Cerebellar cortex (tissue), 1 donor: ENCODE data around the gene RRN3.
A peak's percentile ranks its signal among the peaks of the same experiment; 100 is the strongest.
"Not testable (repeated sequence)": the region's sequence is repeated elsewhere in the genome, so short reads cannot be mapped to it uniquely, and the experiment has no call there.

Experiments used
- DNase-seq: peaks from one replicate; pipeline ENCODE4 v3.0.0-alpha.2; 2015; ENCODE audit warnings: low spot score

Gene RRN3

DNA sequence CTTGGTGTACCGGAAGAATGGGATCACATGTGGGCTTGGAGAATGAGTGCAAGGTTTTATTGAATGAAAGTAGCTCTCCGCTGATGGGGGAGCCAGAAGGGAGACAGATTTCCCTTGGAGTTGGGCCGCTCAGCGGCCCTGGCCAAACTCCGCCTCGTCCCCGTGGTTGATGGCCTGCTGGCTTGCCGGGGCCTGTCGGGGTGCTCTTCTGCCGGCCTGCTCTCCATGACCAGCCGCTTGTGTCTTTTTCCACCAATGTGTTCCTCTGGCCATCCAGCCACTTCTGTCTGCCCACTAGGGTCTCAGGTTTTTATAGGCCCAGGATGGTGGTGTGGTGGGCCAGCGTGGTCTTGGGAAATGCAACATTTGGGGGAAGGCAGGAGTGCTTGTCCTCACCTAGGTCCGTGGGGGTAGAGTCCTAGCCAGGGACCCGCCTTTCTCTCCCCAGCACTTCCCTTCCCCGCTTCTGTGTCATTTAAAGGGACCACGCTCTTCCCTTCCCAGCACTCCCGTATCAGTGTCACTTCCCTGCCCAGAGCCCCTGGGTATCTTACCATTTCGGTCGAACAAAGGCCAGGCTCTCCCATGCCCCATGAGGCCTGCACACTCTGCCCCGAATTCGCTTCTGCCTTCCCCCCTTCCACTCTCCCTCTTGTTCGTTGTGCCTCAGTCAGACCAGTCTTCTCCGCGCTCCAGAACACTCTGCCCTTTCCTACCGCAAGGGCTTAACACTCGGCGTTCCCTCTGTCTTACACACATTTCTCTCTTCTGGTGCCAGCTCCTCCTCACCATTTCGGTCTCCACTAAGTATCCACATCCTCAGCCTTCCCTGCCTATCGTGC is 66.3 kb downstream of the RRN3 start:
- DNase-seq: peak; percentile 58

DNA sequence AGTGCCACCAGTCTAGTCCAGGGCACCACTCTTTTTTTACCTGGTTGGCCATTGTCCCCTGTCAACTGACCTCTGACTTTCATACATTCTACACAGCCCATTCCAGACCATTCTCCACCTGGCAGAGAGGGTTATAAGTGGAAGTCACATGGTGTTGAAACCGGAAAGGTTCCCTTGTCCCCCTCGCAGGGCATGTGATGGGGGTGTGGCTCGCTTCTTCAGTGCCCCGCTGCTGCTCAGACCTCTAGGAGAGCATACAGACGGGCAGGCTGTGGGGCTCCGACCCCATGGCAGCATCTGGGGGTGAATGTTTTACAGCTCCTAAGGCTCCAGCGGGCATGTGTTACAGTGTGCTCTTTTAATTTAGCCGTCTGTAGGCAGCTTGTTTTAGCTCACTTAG is 67.0 kb downstream of the RRN3 start:
- not testable (repeated sequence) for DNase-seq

DNA sequence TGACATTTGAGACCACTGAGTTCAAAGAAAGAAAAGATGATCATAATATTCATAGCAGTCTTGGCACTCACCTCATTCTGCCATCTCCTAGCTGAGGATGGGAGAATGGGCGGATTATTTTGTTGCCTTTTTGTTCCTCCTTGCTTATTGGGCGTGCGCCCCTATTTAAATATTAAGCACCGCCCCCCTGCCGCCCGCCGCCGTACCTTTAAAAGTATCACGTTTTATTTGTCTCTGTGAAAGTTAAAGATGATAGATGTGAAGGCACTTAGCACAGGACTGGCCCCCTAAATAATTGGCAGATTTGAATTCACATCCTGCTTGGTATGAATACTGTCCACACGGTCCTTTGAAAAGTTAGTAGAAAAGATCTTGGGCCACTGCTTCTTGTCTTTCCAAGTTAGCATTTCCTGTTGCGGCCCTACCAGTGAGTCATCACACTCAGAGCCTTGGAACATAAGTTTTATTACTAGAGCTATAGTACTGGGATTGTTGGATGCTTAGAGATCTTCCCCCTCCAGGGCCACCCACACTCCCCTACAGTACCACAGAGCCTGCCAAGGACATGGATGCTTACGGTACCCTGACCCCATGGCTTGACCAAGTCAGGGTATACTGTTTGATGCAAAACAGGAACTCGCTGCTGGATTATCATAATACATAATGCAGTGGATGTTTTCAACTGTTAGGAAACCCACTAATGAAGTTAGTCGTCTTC is 68.7 kb downstream of the RRN3 start:
- not testable (repeated sequence) for DNase-seq

DNA sequence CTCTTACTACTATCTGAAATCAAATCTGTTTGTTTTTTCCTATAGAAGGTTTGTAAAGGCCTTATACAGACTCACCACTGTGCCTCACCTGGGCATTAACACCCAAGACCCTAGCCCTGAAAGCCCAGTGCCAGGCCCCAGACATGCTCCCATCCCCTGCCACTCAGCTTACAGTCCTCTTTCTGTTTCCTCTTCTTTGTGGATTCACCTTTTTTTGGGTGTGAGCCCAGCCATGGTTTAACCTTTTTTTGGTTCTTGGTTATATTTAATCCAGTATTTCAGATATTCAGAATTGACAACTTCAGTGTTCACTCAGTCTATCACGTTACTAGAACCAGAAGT is 69.2 kb downstream of the RRN3 start:
- DNase-seq: not testable (repeated sequence)

DNA sequence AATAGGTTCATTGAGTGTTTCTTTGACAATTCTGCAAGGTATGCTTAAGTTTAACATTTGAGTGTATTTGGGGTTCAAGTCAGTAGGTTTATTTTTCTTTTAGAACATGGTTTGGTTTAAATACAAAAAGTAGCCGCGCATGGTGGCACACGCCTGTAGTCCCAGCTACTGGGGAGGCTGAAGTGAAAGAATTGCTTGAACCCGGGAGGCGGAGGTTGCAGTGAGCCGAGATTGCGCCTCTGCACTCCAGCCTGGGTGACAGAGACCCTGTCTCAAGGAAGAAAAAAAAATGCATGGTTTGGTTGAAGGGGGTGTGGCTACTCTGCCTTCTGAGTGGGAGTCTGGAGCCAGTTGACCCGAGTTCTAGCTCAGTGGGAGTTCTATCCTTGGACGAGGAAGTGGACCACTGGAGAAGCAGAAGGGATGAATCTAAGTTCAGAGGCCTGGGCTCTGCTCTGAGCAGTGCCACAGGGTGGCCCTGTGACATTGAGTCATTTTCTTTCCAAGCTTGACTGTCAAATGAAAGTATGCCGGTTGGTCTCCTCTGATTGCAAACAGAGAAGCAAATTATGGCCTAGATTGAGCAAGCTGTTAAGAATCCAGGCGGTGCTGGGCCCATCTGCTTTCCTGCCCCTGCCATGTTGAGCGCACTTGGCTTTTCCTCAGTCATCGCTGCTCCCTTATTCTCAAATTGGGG is 70.5 kb downstream of the RRN3 start:
- DNase-seq: peak; percentile 59

DNA sequence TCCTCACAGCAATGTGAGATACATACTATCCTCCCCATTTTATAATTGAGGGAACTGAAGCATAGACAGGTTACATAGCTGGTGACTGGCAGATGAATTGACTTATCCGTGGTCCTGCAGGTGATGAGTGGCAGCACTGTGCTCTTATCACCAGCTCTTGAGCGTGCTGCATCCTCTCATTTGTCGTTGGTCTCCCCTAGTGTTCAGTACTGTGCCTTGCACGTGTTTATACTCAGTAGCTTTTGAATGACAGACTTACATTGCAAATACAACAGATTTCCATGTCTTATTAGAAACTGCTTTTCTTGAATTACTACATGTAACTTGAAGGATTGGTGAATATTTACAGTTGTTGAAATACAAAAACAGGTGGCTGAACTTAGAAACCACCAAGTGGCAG is 71.9 kb downstream of the RRN3 start:
- peak; percentile 68 for DNase-seq

DNA sequence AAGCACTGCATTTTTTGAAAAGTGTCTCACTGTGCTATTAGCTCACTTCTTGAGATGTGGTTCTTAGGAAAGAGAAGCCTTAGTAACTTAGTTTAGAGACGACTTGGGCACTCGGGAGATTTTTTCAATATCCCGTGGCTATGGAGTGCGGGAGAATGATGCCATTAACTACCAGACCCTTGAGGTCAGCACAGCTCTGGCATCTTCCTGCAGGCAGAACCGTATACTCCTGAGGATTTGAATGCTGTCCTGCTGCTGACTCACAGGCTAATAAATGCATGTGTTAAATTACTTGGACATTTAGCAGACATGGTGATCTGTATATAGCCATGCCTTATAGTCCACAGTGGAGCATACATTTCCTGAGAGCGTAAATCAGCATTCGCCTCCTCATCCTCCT is 72.6 kb downstream of the RRN3 start:
- not testable (repeated sequence) for DNase-seq

DNA sequence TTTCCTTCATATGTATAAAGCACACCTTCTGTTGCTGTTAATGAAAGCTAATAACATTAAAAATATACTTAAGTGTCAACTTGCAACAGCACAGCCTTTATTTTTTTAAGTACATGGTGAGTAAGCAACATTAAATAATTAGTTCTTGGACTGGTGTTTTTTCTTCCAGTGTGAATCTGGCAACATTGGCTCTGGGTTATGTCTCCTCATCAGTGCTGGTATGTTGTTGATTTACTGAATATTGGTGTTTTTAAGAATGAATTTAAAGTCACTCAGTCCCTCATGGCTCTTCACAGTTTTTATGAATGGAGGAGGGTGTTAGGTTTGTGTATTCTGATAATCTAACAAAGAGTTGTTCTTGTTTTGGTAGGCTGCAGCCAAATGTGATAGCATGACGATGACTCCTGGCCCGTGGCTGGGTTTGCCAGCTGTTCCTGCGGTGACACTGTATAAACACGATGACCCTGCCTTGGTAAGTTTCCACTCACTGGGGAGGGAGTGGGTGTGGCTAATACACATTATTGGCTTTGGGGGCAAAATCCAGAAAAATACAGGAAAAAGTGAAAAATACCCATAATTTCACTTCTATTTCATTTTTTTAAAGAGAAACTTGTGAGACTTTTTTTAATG is 77.0 kb downstream of the RRN3 start:
- not testable (repeated sequence) for DNase-seq

DNA sequence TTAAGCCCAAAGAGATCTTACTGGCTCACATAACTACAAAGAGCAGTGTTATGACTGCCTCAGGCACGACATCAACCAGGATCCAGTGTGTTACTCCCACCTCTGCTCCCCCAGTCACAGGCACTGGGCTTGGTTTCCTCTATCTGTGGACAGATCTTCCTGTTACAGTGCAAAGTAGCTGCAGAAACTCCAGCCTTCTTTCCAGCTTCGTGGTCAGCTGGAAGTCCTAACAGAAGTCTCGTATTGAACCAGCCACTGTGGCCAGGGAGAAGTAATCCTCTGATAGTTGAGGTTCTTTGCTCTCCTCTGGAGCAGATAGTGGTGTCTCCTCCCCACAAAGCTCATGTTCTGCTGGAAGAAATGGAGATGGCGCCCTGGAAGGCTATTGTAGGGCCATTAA is 77.7 kb downstream of the RRN3 start:
- DNase-seq: not testable (repeated sequence)

DNA sequence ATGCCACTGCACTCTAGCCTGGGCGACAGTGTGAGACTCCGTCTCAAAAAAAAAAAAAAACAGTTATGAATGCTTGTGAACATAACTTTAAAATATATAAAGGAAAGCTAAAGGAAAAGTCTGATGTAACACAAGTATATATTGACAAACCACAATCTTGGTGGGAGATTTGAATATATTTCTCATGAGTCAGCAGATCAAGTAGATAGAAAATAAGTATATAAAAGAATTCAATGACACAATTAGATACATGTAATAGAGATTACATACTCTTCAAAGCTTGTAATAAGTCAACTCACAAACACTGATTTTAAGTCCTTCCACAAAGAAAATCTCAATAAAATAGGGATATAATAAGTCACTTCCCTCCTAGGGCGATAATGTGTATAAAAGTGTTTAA is 78.4 kb downstream of the RRN3 start:
- not testable (repeated sequence) for DNase-seq

DNA sequence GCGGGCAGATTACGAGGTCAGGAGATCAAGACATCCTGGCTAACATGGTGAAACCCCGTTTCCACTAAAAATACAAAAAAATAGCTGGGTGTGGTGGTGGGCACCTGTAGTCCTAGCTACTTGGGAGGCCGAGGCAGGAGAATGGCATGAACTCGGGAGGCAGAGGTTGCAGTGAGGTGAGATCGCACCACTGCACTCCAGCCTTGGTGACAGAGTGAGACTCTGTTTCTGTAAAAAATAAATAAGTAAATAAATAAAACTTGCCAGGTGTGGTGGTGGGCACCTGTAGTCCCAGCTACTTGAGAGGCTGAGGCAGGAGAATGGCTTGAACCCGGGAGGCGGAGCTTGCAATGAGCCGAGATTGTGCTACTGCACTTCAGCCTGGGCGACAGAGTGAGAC is 81.1 kb downstream of the RRN3 start:
- not testable (repeated sequence) for DNase-seq
